Measurements from ENCODE around the gene FBXW12.

- TF ChIP-seq CTCF (IDR thresholded peaks at IDR 0.05) (no peak), POLR2A (IDR thresholded peaks at IDR 0.05) (peak in 2 of 4 donors; percentile 62 to 82)
These were observed 56.7 kb downstream of the FBXW12 start for GRCh38 chr3:48428572-48429316.
